Left renal pelvis (tissue), 4 donors: ENCODE measurements around the gene TMEM9B. TPM values are rescaled to one million over a fixed set of nuclear protein-coding genes. Genes with fewer than 3 reads are reported as not detected.

Experiments used
- polyA plus RNA-seq, 4 donors: library from polyadenylated mRNA; unstranded; fragments of 120-200 nt; gene quantifications; one replicate each; pipeline ENCODE4 v1.2.1, GENCODE V29; 2013; ENCODE audit not compliant: insufficient read length in 4 of 4

TMEM9B gene
- polyA plus RNA-seq, 4 donors = 48.0 to 82.6 (median 62.2) TPM

Other genes starting within 250 kb of the TMEM9B start
- gene AKIP1, start 53.3 kb downstream of the TMEM9B start, polyA plus RNA-seq = 10 to 100 TPM; 18.0 to 22.0 (median 18.3) TPM
- 1 to 10 TPM in 1 of 4 donors, under 1 TPM in 3; 0.25 to 1.7 (median 0.85) TPM for gene C11orf16, start 31.5 kb downstream of the TMEM9B start, polyA plus RNA-seq
- gene ASCL3, start 21.4 kb downstream of the TMEM9B start, polyA plus RNA-seq = under 1 TPM in 2 of 4 donors, not detected in 2; 0.24 to 0.29 TPM
- gene NRIP3, start 39.6 kb upstream of the TMEM9B start, polyA plus RNA-seq = 1 to 10 TPM in 3 of 4 donors, under 1 TPM in 1; 0.72 to 1.2 (median 1.1) TPM
- gene SCUBE2, start 127.2 kb upstream of the TMEM9B start, polyA plus RNA-seq = 10 to 100 TPM in 1 of 4 donors, 1 to 10 TPM in 3; 6.6 to 12.5 (median 8.6) TPM